Bronchial epithelial cell (primary cell): Measurements from ENCODE around the gene DMBX1. TPM values are rescaled to one million over a fixed set of nuclear protein-coding genes. Genes with fewer than 3 reads are reported as not detected.

Experiments used
- DNase-seq: peaks from one replicate; pipeline ENCODE4 v3.0.0-alpha.2; 2010; ENCODE audit warnings: low read depth
- FAIRE-seq: peaks from 2 replicates; lab custom pipeline; 2011; peaks lifted over from hg19 to GRCh38; lab: Jason Lieb, UNC
- H3K27me3 ChIP-seq: 2 replicates; pipeline ENCODE4 v1.5.1; 2011; ENCODE audit warnings: low read length; ENCODE audit not compliant: control insufficient read depth, insufficient read depth
- H3K36me3 ChIP-seq: 2 replicates; pipeline ENCODE4 v1.5.1; 2011; ENCODE audit warnings: low read length; ENCODE audit not compliant: control insufficient read depth, insufficient read depth
- H3K4me3 ChIP-seq: 2 replicates; pipeline ENCODE4 v1.5.1; 2011; ENCODE audit warnings: mild to moderate bottlenecking, low read depth, low read length, control low read depth
- CTCF ChIP-seq: IDR thresholded peaks from 2 replicates; pipeline ENCODE4 v1.5.1; 2011; ENCODE audit warnings: mild to moderate bottlenecking, moderate library complexity, low read length, control low read depth, inconsistent platforms; ENCODE audit not compliant: insufficient read depth, severe bottlenecking
- total RNA-seq: library from RNA; depleted of rRNA; stranded (reverse); fragments of >200 nt; gene quantifications from 2 replicates; pipeline ENCODE4 v1.2.1, GENCODE V29; 2014

DMBX1 gene
- total RNA-seq, 1 donor from 2014 or later: not detected

- no peak for FAIRE-seq
- TF ChIP-seq CTCF: no peak
- peaks cover 1% of the 10 kb centered on the region for H3K27me3 ChIP-seq
- DNase-seq: no peak
- no peak overlapping the region for H3K4me3 ChIP-seq
- no peaks in the 10 kb centered on the region for H3K36me3 ChIP-seq
These were observed 46.9 kb downstream of the DMBX1 start for GRCh38 chr1:46536527-46536926.

GRCh38 chr1:46537651-46538050 is 48.0 kb downstream of the DMBX1 start:
- TF ChIP-seq CTCF: no peak
- Histone ChIP-seq H3K27me3 (peaks cover 2% of the 10 kb centered on the region), H3K4me3 (no peak overlapping the region), H3K36me3 (no peaks in the 10 kb centered on the region)
- DNase-seq (no peak), FAIRE-seq (no peak)

- no peak for FAIRE-seq
- no peak for TF ChIP-seq CTCF
- Histone ChIP-seq H3K27me3 (peaks cover 5% of the 10 kb centered on the region), H3K4me3 (no peak overlapping the region), H3K36me3 (no peaks in the 10 kb centered on the region)
- no peak for DNase-seq
These were observed 48.5 kb downstream of the DMBX1 start for GRCh38 chr1:46538147-46538546.

Other genes with a start within 250 kb of the DMBX1 start
- 0.13 and 0.26 TPM in 2 replicates for gene RAD54L, start 242.1 kb upstream of the DMBX1 start, total RNA-seq
- 53.7 and 71.6 TPM in 2 replicates for gene LRRC41, start 186.2 kb upstream of the DMBX1 start, total RNA-seq
- 534 and 762 TPM in 2 replicates for gene UQCRH, start 186.1 kb upstream of the DMBX1 start, total RNA-seq
- 9.0 and 12.0 TPM in 2 replicates for gene NSUN4, start 149.0 kb upstream of the DMBX1 start, total RNA-seq
- 10.2 and 10.5 TPM in 2 replicates for gene FAAH, start 95.5 kb upstream of the DMBX1 start, total RNA-seq
- not detected in 2 replicates for gene KNCN, start 61.8 kb downstream of the DMBX1 start, total RNA-seq
- gene MKNK1, start 114.4 kb downstream of the DMBX1 start, total RNA-seq: 16.8 and 21.8 TPM in 2 replicates
- gene MOB3C, start 127.0 kb downstream of the DMBX1 start, total RNA-seq: 7.8 and 8.4 TPM in 2 replicates
- gene ATPAF1, start 178.5 kb downstream of the DMBX1 start, total RNA-seq: 29.2 and 33.5 TPM in 2 replicates
- gene TEX38, start 182.0 kb downstream of the DMBX1 start, total RNA-seq: not detected in 2 replicates
- gene EFCAB14, start 229.3 kb downstream of the DMBX1 start, total RNA-seq: 32.4 and 38.3 TPM in 2 replicates